Measurements from ENCODE around the gene BID.

DNA sequence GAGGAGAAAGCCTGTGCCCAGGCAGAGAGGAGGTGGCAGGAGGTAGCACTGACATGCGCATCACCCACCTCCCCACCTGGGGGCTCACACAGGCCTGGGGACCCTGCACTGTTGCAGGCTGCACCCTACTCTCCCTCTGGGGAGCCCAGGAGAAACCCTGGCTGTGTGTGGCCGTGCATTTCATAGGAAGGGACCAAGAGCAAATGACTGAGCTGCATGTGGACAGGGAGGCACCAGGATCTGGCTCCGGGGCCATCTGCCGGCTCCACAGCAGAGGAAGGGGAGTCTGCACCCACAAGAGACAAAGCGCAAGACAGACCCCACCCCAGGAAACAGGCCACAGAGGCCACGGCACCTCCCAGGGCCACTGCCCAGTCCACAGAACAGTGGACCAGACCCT, 22.7 kb downstream of the BID start:
- TF ChIP-seq EZH2 (IDR thresholded peaks at IDR 0.05; ENCODE audit: insufficient read depth, poor library complexity, severe bottlenecking) (no peak), EZH2phosphoT487 (IDR thresholded peaks at IDR 0.05; ENCODE audit: insufficient read depth, low read depth) (no peak)
